HG02763 (cell line): ENCODE data around the gene CD59.
"Not testable (repeated sequence)": the region's sequence is repeated elsewhere in the genome, so short reads cannot be mapped to it uniquely, and the experiment has no call there.

ENCODE experiments used
- ATAC-seq: cut with Tn5 transposase; IDR thresholded peaks from one replicate; pipeline ENCODE4 v1.9.1; 2021; ENCODE audit warnings: mild to moderate bottlenecking, moderate library complexity; ENCODE audit not compliant: unreplicated experiment

Gene CD59

GRCh38 chr11:33716243-33716642 lies 20.0 kb downstream of the CD59 start:
- no peak for ATAC-seq

GRCh38 chr11:33713856-33714398 lies 22.3 kb downstream of the CD59 start:
- ATAC-seq, result no peak

- no peak for ATAC-seq
Measured at GRCh38 chr11:33713151-33713855, 22.9 kb downstream of the CD59 start.

GRCh38 chr11:33712436-33712835 lies 23.8 kb downstream of the CD59 start:
- no peak for ATAC-seq

- no peak for ATAC-seq
Measured at GRCh38 chr11:33709466-33709865, 26.8 kb downstream of the CD59 start.

- ATAC-seq, result no peak
Measured at GRCh38 chr11:33708985-33709384, 27.2 kb downstream of the CD59 start.

GRCh38 chr11:33707831-33708230 lies 28.4 kb downstream of the CD59 start:
- not testable (repeated sequence) for ATAC-seq

GRCh38 chr11:33706966-33707365 lies 29.3 kb downstream of the CD59 start:
- no peak for ATAC-seq

GRCh38 chr11:33706546-33706945 lies 29.7 kb downstream of the CD59 start:
- ATAC-seq, result no peak

GRCh38 chr11:33704240-33705002 lies 31.8 kb downstream of the CD59 start:
- ATAC-seq, result no peak

GRCh38 chr11:33703788-33704187 lies 32.4 kb downstream of the CD59 start:
- ATAC-seq, result no peak

- no peak for ATAC-seq
Measured at GRCh38 chr11:33703234-33703633, 33.0 kb downstream of the CD59 start.

- ATAC-seq, result no peak
Measured at GRCh38 chr11:33701302-33702230, 34.7 kb downstream of the CD59 start.

- peak; percentile 90 for ATAC-seq
Measured at GRCh38 chr11:33700502-33701271, 35.5 kb downstream of the CD59 start, which contains the start of gene C11orf91. TSS of gene C11orf91 (minus strand) at chr11:33700826. CDS start at chr11:33700740, 86 bp downstream.

GRCh38 chr11:33700063-33700501 lies 36.1 kb downstream of the CD59 start:
- no peak for ATAC-seq

GRCh38 chr11:33699515-33700062 lies 36.6 kb downstream of the CD59 start:
- no peak for ATAC-seq

GRCh38 chr11:33698921-33699320 lies 37.3 kb downstream of the CD59 start:
- no peak for ATAC-seq

GRCh38 chr11:33697997-33698396 lies 38.2 kb downstream of the CD59 start:
- ATAC-seq, result no peak

- no peak for ATAC-seq
Measured at GRCh38 chr11:33696931-33697638, 39.1 kb downstream of the CD59 start.
